Measurements from ENCODE around the gene NSD2.

The NSD2 gene

DNA sequence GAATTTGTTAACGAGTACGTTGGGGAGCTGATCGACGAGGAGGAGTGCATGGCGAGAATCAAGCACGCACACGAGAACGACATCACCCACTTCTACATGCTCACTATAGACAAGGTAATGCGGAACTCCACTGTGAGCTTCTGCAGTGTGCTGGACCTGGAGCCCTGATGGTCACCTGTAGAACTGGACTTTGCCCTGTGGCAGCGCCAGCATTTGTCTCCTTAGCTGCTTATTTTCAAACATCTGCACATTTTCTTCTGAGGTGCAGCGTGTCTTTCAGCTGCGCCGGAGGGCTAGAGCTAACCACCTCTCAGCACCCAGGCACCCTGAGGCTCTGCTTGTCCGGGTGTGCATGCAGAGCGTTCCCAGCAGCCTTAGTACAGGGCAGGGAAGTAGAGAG is 89.8 kb downstream of the NSD2 start:
- TF ChIP-seq, protein P1, sequence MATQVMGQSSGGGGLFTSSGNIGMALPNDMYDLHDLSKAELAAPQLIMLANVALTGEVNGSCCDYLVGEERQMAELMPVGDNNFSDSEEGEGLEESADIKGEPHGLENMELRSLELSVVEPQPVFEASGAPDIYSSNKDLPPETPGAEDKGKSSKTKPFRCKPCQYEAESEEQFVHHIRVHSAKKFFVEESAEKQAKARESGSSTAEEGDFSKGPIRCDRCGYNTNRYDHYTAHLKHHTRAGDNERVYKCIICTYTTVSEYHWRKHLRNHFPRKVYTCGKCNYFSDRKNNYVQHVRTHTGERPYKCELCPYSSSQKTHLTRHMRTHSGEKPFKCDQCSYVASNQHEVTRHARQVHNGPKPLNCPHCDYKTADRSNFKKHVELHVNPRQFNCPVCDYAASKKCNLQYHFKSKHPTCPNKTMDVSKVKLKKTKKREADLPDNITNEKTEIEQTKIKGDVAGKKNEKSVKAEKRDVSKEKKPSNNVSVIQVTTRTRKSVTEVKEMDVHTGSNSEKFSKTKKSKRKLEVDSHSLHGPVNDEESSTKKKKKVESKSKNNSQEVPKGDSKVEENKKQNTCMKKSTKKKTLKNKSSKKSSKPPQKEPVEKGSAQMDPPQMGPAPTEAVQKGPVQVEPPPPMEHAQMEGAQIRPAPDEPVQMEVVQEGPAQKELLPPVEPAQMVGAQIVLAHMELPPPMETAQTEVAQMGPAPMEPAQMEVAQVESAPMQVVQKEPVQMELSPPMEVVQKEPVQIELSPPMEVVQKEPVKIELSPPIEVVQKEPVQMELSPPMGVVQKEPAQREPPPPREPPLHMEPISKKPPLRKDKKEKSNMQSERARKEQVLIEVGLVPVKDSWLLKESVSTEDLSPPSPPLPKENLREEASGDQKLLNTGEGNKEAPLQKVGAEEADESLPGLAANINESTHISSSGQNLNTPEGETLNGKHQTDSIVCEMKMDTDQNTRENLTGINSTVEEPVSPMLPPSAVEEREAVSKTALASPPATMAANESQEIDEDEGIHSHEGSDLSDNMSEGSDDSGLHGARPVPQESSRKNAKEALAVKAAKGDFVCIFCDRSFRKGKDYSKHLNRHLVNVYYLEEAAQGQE (IDR thresholded peaks at IDR 0.05; ENCODE audit: insufficient read depth in 1 of 2, low read depth in 2 of 2, low read length in 2 of 2) = no peak
- TF ChIP-seq FOXP2 (optimal IDR thresholded peaks at IDR 0.05; ENCODE audit: borderline replicate concordance, extremely low read depth, extremely low read length, insufficient read depth) (no peak), SIN3A (IDR thresholded peaks at IDR 0.05; ENCODE audit: borderline replicate concordance, insufficient read depth, low read length) (no peak), TAF1 (IDR thresholded peaks at IDR 0.05; ENCODE audit: borderline replicate concordance, insufficient read depth, low read length) (no peak), POLR2AphosphoS5 (IDR thresholded peaks at IDR 0.05; ENCODE audit: low read depth, low read length) (no peak)

DNA sequence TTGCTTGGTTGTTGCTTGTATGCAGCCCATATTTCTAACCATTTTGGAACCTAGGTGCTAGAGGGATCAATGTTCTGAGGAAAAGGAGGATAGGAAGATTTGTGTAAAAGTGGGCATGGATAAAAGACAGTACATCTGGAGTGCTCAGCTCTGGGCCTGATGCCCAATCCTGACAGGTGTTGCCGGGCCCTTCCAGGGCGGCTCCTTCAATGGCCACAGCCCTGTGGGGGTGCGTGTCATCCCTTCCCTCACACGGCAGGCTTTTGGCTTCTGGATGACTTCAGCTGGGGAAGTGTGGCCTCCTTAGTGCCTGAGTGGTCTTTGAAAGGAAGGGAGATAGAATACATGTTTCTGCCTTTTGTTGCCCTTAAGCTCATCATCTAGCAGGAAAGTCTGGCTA is 90.4 kb downstream of the NSD2 start:
- TF ChIP-seq POLR2AphosphoS5 (IDR thresholded peaks at IDR 0.05; ENCODE audit: low read depth, low read length) (no peak), FOXP2 (optimal IDR thresholded peaks at IDR 0.05; ENCODE audit: borderline replicate concordance, extremely low read depth, extremely low read length, insufficient read depth) (no peak), TAF1 (IDR thresholded peaks at IDR 0.05; ENCODE audit: borderline replicate concordance, insufficient read depth, low read length) (no peak), SIN3A (IDR thresholded peaks at IDR 0.05; ENCODE audit: borderline replicate concordance, insufficient read depth, low read length) (no peak)
- TF ChIP-seq, protein P1 (IDR thresholded peaks at IDR 0.05; ENCODE audit: insufficient read depth in 1 of 2, low read depth in 2 of 2, low read length in 2 of 2) = no peak

DNA sequence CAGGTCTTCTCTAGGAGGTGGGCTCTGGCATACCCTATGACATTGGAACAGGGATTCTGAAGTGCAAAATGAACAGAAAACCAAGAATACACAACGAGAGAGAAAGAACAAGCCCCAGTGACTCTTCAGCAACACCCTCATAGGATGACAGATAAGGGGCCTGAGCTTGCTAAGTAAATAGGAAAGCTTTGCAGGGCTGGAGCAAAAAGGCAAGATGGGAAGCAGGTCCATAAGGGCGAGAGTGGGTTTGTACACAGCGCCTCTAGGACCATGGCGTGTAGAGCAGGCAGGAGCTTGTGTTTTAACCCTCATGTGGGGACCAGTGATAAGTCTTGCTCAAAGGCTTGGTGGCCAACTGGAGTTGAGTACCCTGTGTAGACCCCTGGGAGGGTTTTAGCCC is 91.8 kb downstream of the NSD2 start:
- TF ChIP-seq, protein P1 (IDR thresholded peaks at IDR 0.05; ENCODE audit: insufficient read depth in 1 of 2, low read depth in 2 of 2, low read length in 2 of 2) = no peak
- TF ChIP-seq FOXP2 (optimal IDR thresholded peaks at IDR 0.05; ENCODE audit: borderline replicate concordance, extremely low read depth, extremely low read length, insufficient read depth) = no peak
- TF ChIP-seq SIN3A (IDR thresholded peaks at IDR 0.05; ENCODE audit: borderline replicate concordance, insufficient read depth, low read length) = no peak
- no peak for TF ChIP-seq POLR2AphosphoS5 (IDR thresholded peaks at IDR 0.05; ENCODE audit: low read depth, low read length)
- TF ChIP-seq TAF1 (IDR thresholded peaks at IDR 0.05; ENCODE audit: borderline replicate concordance, insufficient read depth, low read length) = no peak

DNA sequence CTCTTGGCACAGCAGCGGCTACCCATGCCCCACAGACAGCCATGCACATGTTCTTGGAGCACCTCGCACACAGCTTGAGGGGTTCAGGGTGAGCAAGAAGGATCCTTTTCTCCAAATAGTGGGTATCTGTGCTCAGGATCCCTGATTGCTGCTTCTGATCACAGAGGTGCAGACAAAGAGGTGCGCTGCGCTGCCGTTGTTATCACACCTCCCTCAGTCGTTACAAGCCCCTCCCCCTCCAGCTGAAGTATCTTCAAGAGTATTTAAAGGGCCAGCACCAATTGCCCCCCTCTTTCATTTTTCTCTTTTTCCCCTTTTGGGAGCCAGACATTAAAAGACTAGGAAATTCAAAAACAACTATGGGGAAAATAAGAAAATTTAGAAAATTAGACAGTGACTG is 93.2 kb downstream of the NSD2 start:
- TF ChIP-seq, protein P1 (IDR thresholded peaks at IDR 0.05; ENCODE audit: insufficient read depth in 1 of 2, low read depth in 2 of 2, low read length in 2 of 2) = no peak
- TF ChIP-seq FOXP2 (optimal IDR thresholded peaks at IDR 0.05; ENCODE audit: borderline replicate concordance, extremely low read depth, extremely low read length, insufficient read depth) = no peak
- TF ChIP-seq POLR2AphosphoS5 (IDR thresholded peaks at IDR 0.05; ENCODE audit: low read depth, low read length) = no peak
- no peak for TF ChIP-seq SIN3A (IDR thresholded peaks at IDR 0.05; ENCODE audit: borderline replicate concordance, insufficient read depth, low read length)
- TF ChIP-seq TAF1 (IDR thresholded peaks at IDR 0.05; ENCODE audit: borderline replicate concordance, insufficient read depth, low read length) = no peak

DNA sequence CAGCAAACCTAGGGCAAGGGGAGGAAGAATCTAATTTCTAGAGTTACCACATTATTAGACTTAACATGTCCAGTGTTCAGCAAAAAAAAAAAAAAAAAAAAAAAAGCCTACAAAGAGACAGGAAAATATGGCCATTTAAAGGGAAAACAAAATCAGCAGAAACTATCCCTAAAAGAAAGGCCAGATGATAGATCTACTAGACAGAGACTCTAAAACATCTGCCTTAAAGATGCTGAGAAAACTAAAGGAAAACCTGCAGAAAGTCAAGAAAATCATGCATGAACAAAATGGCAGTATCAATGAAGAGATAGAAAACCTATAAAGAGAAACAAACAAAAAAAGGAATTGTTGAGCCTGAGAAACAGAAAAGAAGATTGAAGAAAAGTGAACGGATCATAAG is 93.8 kb downstream of the NSD2 start:
- TF ChIP-seq, protein P1 (IDR thresholded peaks at IDR 0.05; ENCODE audit: insufficient read depth in 1 of 2, low read depth in 2 of 2, low read length in 2 of 2) = no peak
- TF ChIP-seq POLR2AphosphoS5 (IDR thresholded peaks at IDR 0.05; ENCODE audit: low read depth, low read length) = no peak
- TF ChIP-seq SIN3A (IDR thresholded peaks at IDR 0.05; ENCODE audit: borderline replicate concordance, insufficient read depth, low read length) = no peak
- no peak for TF ChIP-seq TAF1 (IDR thresholded peaks at IDR 0.05; ENCODE audit: borderline replicate concordance, insufficient read depth, low read length)
- TF ChIP-seq FOXP2 (optimal IDR thresholded peaks at IDR 0.05; ENCODE audit: borderline replicate concordance, extremely low read depth, extremely low read length, insufficient read depth) = no peak

Data from PFSK-1 (cell line).